Prostate gland (tissue), 2 donors: ENCODE measurements around the gene GPBP1.

Experiments used
- POLR2A ChIP-seq: fragments of 450-650 bp; IDR thresholded peaks from one replicate; pipeline ENCODE4 v1.6.1; 2016; ENCODE audit warnings: antibody characterized with exemption, mild to moderate bottlenecking
- TF ChIP-seq, protein P1 (sequence below), 4 experiments: fragments of 200-600 bp in 2 of 4; fragments of 450-650 bp in 2 of 4; sonication (generic) in 2 of 4; IDR thresholded peaks; 1 replicate in 3 of 4; 2 replicates in 1 of 4; pipeline ENCODE4 v1.5.1; 2016 to 2019; ENCODE audit warnings: antibody characterized with exemption in 4 of 4, mild to moderate bottlenecking in 2 of 4, moderate library complexity in 2 of 4

DNA sequence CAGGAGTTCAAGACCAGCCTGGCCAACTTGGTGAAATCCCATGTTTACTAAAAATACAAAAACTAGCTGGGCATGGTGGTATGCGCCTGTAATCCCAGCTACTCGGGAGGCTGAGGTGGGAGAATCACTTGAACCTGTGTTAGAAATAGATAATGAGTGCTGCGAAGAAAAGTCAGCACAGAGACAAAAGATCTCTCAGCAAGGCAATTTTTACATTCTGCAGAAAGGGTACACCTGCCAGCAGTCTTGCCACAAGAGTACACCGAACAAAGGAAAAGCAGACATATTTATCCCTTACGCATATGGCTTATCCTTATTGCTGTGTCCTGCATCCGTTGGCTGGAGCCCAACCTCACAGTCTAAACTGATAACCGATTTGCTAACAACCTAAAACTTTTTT, 16.2 kb upstream of the GPBP1 start:
- TF ChIP-seq POLR2A: no peak
- TF ChIP-seq, protein P1, sequence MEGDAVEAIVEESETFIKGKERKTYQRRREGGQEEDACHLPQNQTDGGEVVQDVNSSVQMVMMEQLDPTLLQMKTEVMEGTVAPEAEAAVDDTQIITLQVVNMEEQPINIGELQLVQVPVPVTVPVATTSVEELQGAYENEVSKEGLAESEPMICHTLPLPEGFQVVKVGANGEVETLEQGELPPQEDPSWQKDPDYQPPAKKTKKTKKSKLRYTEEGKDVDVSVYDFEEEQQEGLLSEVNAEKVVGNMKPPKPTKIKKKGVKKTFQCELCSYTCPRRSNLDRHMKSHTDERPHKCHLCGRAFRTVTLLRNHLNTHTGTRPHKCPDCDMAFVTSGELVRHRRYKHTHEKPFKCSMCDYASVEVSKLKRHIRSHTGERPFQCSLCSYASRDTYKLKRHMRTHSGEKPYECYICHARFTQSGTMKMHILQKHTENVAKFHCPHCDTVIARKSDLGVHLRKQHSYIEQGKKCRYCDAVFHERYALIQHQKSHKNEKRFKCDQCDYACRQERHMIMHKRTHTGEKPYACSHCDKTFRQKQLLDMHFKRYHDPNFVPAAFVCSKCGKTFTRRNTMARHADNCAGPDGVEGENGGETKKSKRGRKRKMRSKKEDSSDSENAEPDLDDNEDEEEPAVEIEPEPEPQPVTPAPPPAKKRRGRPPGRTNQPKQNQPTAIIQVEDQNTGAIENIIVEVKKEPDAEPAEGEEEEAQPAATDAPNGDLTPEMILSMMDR (IDR thresholded peaks at IDR 0.05): no peak
